Glutamatergic neuron (in vitro differentiated cells): Measurements from ENCODE around the gene CEP290. TPM values are rescaled to one million over a fixed set of nuclear protein-coding genes. Genes with fewer than 3 reads are reported as not detected.
A peak's percentile ranks its signal among the peaks of the same experiment; 100 is the strongest.
"Not testable (repeated sequence)": the region's sequence is repeated elsewhere in the genome, so short reads cannot be mapped to it uniquely, and the experiment has no call there.

ENCODE experiments used
- DNase-seq: peaks from one replicate; pipeline ENCODE4 v3.0.0; 2022
- H3K27ac Mint-ChIP-seq: one replicate; pipeline ENCODE4 v1.8.0; 2020; ENCODE audit warnings: mild to moderate bottlenecking, mixed read lengths, inconsistent platforms; ENCODE audit not compliant: unreplicated experiment
- H3K27me3 Mint-ChIP-seq: one replicate; pipeline ENCODE4 v1.8.0; 2020; ENCODE audit warnings: mild to moderate bottlenecking, moderate library complexity, mixed read lengths, inconsistent platforms; ENCODE audit not compliant: unreplicated experiment
- H3K36me3 Mint-ChIP-seq: one replicate; pipeline ENCODE4 v1.8.0; 2020; ENCODE audit warnings: mild to moderate bottlenecking, mixed read lengths, inconsistent platforms; ENCODE audit not compliant: unreplicated experiment
- H3K4me1 Mint-ChIP-seq: one replicate; pipeline ENCODE4 v1.8.0; 2020; ENCODE audit warnings: mild to moderate bottlenecking, low read depth, mixed read lengths, inconsistent platforms; ENCODE audit not compliant: unreplicated experiment
- H3K4me3 Mint-ChIP-seq: one replicate; pipeline ENCODE4 v1.8.0; 2020; ENCODE audit warnings: mild to moderate bottlenecking, mixed read lengths, inconsistent platforms; ENCODE audit not compliant: unreplicated experiment
- H3K9me3 Mint-ChIP-seq: one replicate; pipeline ENCODE4 v1.8.0; 2020; ENCODE audit warnings: mild to moderate bottlenecking, moderate library complexity, mixed read lengths, inconsistent platforms; ENCODE audit not compliant: unreplicated experiment
- total RNA-seq: library from RNA; stranded (reverse); fragmentation: NEBNext Ultra II Directional; extraction: Animal tissue kit (Norgen Biotek cat#: 25700); gene quantifications from one replicate; pipeline ENCODE4 v1.2.1, GENCODE V29; 2021; ENCODE audit not compliant: unreplicated experiment
- TF ChIP-seq, protein P1 (sequence below): fragments of 200-600 bp; sonication (generic); IDR thresholded peaks from one replicate; pipeline ENCODE4 v1.5.0; 2021; ENCODE audit not compliant: partially characterized antibody, unreplicated experiment

The CEP290 gene
- total RNA-seq, 1 donor from 2014 or later = 24.1 TPM

DNA sequence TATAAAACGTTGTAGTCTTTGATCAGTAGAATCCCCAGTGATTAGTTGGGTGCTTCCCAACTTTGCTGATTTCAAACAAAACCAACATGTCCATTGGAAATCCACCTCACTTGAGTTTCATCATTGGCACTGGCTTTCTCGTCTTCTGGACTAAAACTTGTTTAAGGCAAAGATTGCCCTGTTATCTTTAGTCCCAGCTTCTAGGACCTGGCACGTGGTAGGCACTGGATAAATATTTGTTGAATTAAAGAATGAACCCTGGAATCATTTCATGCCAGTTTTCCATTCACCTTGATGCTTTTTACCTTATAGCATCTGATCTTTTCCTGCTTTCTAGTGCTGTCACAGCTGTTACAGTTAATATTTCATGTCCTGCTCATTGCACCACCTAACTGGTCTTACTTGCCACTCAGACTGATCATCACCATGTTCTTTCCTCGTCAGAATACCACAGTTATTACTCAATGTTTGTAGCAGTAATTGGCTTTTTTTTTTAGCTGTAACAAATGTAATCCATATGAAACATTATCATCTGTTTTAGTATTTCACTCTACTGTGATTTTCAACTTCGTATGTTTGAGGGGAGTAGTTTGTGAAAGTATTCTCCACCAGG is 105.4 kb downstream of the CEP290 start:
- peaks cover 6% of the 10 kb centered on the region for H3K36me3 Mint-ChIP-seq
- TF ChIP-seq, protein P1, sequence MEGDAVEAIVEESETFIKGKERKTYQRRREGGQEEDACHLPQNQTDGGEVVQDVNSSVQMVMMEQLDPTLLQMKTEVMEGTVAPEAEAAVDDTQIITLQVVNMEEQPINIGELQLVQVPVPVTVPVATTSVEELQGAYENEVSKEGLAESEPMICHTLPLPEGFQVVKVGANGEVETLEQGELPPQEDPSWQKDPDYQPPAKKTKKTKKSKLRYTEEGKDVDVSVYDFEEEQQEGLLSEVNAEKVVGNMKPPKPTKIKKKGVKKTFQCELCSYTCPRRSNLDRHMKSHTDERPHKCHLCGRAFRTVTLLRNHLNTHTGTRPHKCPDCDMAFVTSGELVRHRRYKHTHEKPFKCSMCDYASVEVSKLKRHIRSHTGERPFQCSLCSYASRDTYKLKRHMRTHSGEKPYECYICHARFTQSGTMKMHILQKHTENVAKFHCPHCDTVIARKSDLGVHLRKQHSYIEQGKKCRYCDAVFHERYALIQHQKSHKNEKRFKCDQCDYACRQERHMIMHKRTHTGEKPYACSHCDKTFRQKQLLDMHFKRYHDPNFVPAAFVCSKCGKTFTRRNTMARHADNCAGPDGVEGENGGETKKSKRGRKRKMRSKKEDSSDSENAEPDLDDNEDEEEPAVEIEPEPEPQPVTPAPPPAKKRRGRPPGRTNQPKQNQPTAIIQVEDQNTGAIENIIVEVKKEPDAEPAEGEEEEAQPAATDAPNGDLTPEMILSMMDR = no peak

DNA sequence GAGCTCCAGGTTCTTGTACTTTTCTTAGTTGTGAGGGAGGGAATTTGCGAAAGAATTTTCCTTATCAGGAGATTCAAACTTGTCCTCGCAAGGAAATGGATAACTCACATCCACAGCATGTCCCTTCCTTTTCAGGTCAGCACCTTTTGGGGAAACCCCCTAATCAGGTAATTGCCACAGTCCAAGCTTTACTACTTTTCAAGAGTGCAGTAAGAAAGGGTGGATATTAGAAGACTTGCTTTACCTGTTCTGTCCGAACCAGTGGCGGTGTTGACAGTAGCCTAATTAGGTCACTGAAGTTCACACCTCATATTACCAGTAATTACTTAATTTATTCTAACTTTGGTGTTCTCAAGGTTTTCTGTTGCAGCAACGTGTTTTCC is 106.0 kb downstream of the CEP290 start:
- Mint-ChIP-seq H3K36me3 (peaks cover 6% of the 10 kb centered on the region), H3K27me3 (no peaks in the 10 kb centered on the region), H3K27ac (no peak overlapping the region), H3K4me3 (peak overlapping the region; percentile 94), H3K9me3 (no peaks in the 10 kb centered on the region), H3K4me1 (peaks cover 2% of the 10 kb centered on the region)
- TF ChIP-seq, protein P1 = no peak
- no peak for DNase-seq

More for the DNA sequence above, 105.4 kb downstream of the CEP290 start:
- H3K4me1 Mint-ChIP-seq = peaks cover 2% of the 10 kb centered on the region
- peak overlapping the region; percentile 94 for H3K4me3 Mint-ChIP-seq
- no peaks in the 10 kb centered on the region for H3K27me3 Mint-ChIP-seq
- no peak for DNase-seq
- H3K9me3 Mint-ChIP-seq = no peaks in the 10 kb centered on the region
- no peak overlapping the region for H3K27ac Mint-ChIP-seq

DNA sequence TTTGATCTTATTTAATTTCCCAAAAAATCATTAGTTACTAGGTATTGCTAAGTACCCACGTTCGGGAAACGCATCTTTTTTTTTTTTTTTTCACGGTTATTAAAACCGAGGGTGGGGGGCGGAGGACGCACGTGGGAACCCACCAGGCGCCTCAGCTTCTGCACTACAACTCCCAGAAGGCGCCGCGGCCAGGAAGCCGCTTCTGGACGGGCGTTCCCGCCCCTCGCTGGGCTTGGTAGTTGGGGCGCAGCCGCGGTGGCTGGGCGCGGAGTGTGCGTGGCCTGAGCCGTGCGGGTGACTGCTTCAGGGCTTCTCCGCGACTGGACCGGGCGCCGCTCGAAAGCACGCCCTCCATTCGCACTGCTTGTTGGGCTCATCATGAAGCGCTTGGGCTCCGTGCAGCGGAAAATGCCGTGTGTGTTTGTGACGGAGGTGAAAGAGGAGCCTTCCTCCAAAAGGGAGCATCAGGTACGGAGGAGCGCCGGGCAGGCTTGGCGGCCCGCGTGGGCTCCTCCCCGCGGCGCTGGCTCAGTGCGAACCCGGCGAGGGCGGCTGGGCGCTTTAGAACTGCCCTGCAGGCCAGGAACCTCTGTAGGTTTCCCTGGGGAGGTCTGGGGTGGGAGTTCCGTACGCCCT is 106.5 kb downstream of the CEP290 start:
- Mint-ChIP-seq H3K9me3 (no peaks in the 10 kb centered on the region), H3K36me3 (peaks cover 6% of the 10 kb centered on the region), H3K27ac (peak overlapping the region; percentile 84), H3K4me3 (peak overlapping the region; percentile 94), H3K27me3 (no peaks in the 10 kb centered on the region), H3K4me1 (peaks cover 2% of the 10 kb centered on the region)
- TF ChIP-seq, protein P1 = no peak
- DNase-seq = peak; percentile 95

DNA sequence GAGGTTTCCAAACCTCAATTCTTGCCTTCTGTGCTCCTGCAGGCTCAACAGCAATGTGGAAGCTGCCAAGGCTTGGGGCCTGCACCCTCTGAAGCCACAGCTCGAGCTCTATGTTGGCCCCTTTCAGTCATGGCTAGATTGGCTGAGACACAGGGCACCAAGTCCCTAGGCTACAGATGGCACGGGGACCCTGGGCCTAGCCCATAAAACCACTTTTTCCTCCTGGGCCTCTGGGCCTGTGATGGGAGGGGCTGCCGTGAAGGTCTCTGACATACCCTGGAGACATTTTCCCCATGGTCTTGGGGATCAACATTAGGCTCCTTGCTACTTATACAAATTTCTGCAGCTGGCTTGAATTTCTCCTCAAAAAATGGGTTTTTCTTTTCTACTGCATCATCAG is 110.7 kb downstream of the CEP290 start:
- not testable (repeated sequence) for H3K36me3 Mint-ChIP-seq, H3K4me1 Mint-ChIP-seq, H3K9me3 Mint-ChIP-seq, DNase-seq, H3K4me3 Mint-ChIP-seq, H3K27me3 Mint-ChIP-seq, H3K27ac Mint-ChIP-seq

DNA sequence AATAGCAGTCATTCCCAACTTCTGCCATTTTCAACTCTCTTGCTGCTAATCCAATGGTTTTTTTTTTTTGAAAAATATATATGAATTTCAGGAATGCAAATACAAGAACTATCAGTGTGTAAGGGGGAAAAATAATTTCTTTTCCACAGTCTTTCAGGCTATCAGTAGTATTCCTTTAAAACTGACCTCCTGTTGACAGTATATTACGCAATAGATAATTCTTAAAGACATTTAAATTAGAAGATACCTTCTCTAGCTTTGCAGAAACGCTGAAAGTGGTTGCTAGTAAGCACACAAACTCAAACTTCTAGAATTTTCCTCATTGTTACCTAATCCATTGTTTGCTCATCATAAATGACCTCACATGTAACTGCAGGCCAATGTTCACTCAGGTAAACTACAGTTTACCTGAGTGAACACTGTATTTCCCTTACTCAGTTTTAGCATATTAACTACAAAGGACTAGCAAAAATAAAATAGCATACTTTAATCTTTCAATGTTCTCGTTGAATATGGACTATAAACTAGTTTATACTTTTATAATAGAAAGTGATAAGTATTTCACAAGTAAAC is 112.7 kb downstream of the CEP290 start, which contains the start of gene C12orf50:
Gene C12orf50, minus strand, starts transcription at position 309 of the 573 bp plus-strand sequence. CDS start 2,439 bp downstream, outside the sequence.
- Mint-ChIP-seq H3K27ac (no peak within 1 kb of the TSS), H3K36me3 (peaks cover 6% of the 10 kb centered on the region), H3K9me3 (peaks cover 1% of the 10 kb centered on the region), H3K4me3 (no peak within 1 kb of the TSS), H3K4me1 (no peaks in the 10 kb centered on the region), H3K27me3 (no peaks in the 10 kb centered on the region)
- TF ChIP-seq, protein P1 = no peak
- no peak for DNase-seq
